Caki2 (cell line): ENCODE measurements around the gene IFNG-AS1. TPM values are rescaled to one million over a fixed set of nuclear protein-coding genes. Genes with fewer than 3 reads are reported as not detected.

Experiments
- DNase-seq: peaks from one replicate; pipeline ENCODE4 v3.0.0-alpha.2; 2015; ENCODE audit warnings: low read depth
- in situ Hi-C: cut with HindIII; loops from 2 replicates; pipeline ENCODE4 v1.10.0; 2016; ENCODE audit warnings: low sequenced_read_pairs, low pct_unique_long_range_greater_than_20kb, mixed read lengths
- total RNA-seq: library from RNA; depleted of rRNA; stranded (reverse); fragments of >200 nt; shearing (Covaris generic); gene quantifications from 2 replicates; pipeline ENCODE4 v1.2.3, GENCODE V29; 2014; ENCODE audit warnings: low replicate concordance; rRNA removed

The IFNG-AS1 gene
- total RNA-seq: not detected in 2 replicates

- DNase-seq: no peak
- in situ Hi-C loops: no loop called here
These were observed at the start of gene IFNG-AS1 for GRCh38 chr12:67989184-67989920. IFNG-AS1 (plus strand) TSS chr12:67989447.

- in situ Hi-C loops: no loop called here
- DNase-seq: no peak
These were observed 49.6 kb upstream of the IFNG-AS1 start for GRCh38 chr12:67939611-67940010.

GRCh38 chr12:67940780-67941243 is 48.4 kb upstream of the IFNG-AS1 start:
- DNase-seq: no peak
- in situ Hi-C loops: no loop called here

- no peak for DNase-seq
- in situ Hi-C loops: no loop called here
These were observed 46.5 kb upstream of the IFNG-AS1 start for GRCh38 chr12:67942724-67943123.

- in situ Hi-C loops: no loop called here
These were observed 45.9 kb upstream of the IFNG-AS1 start for GRCh38 chr12:67943141-67943892.

GRCh38 chr12:67944093-67944492 is 45.2 kb upstream of the IFNG-AS1 start:
- in situ Hi-C loops: no loop called here

More at GRCh38 chr12:67943141-67943892, 45.9 kb upstream of the IFNG-AS1 start:
- peak; percentile 74 for DNase-seq

GRCh38 chr12:67952787-67953186 is 36.5 kb upstream of the IFNG-AS1 start:
- DNase-seq: no peak
- in situ Hi-C loops: no loop called here

More at GRCh38 chr12:67944093-67944492, 45.2 kb upstream of the IFNG-AS1 start:
- DNase-seq: no peak

GRCh38 chr12:67957383-67957782 is 31.9 kb upstream of the IFNG-AS1 start:
- DNase-seq: no peak
- in situ Hi-C loops: no loop called here

GRCh38 chr12:67958187-67958586 is 31.1 kb upstream of the IFNG-AS1 start:
- no peak for DNase-seq
- in situ Hi-C loops: no loop called here

GRCh38 chr12:67964456-67964855 is 24.8 kb upstream of the IFNG-AS1 start:
- in situ Hi-C loops: no loop called here
- DNase-seq: no peak

- DNase-seq: no peak
- in situ Hi-C loops: no loop called here
These were observed 22.7 kb upstream of the IFNG-AS1 start for GRCh38 chr12:67966560-67966959.

GRCh38 chr12:67968321-67968720 is 20.9 kb upstream of the IFNG-AS1 start:
- no peak for DNase-seq
- in situ Hi-C loops: no loop called here

GRCh38 chr12:67968725-67969124 is 20.5 kb upstream of the IFNG-AS1 start:
- in situ Hi-C loops: no loop called here
- DNase-seq: no peak

- in situ Hi-C loops: no loop called here
- no peak for DNase-seq
These were observed 20.0 kb upstream of the IFNG-AS1 start for GRCh38 chr12:67969134-67969802.

- in situ Hi-C loops: no loop called here
These were observed 11.6 kb upstream of the IFNG-AS1 start for GRCh38 chr12:67977668-67978067.

GRCh38 chr12:67980391-67980790 is 8.9 kb upstream of the IFNG-AS1 start:
- no peak for DNase-seq
- in situ Hi-C loops: no loop called here

More at GRCh38 chr12:67977668-67978067, 11.6 kb upstream of the IFNG-AS1 start:
- no peak for DNase-seq

- in situ Hi-C loops: no loop called here
- DNase-seq: peak; percentile 59
These were observed 7.7 kb upstream of the IFNG-AS1 start for GRCh38 chr12:67981287-67982162.

- in situ Hi-C loops: no loop called here
- DNase-seq: no peak
These were observed 7.1 kb upstream of the IFNG-AS1 start for GRCh38 chr12:67982164-67982563.
